Panc1 (cell line): ENCODE results near the gene E2F8. TPM values are rescaled to one million over a fixed set of nuclear protein-coding genes. Genes with fewer than 3 reads are reported as not detected.

Source experiments
- ATAC-seq: fragments of 200-7000 bp; cut with Tn5 transposase; 2 replicates; pipeline ENCODE4 v1.9.1; 2020; ENCODE audit warnings: mild to moderate bottlenecking, moderate library complexity
- BruUV-seq: library from RNA; stranded (reverse); fragments of 400-500 nt; replicated peaks from 2 replicates; lab custom pipeline; 2021; lab: Mats Ljungman, UMichigan
- CTCF ChIA-PET: fragments of 300-600 bp; sonication (Branson Sonifier 250); formaldehyde crosslinking; loops from one replicate; lab custom pipeline; 2022; ENCODE audit warnings: antibody characterized with exemption; lab: Charles Lee
- POLR2A ChIA-PET: fragments of 300-600 bp; sonication (Branson Sonifier 250); formaldehyde crosslinking; loops from one replicate; lab custom pipeline; 2022; ENCODE audit warnings: antibody characterized with exemption; lab: Charles Lee
- DNase-seq: peaks from one replicate; pipeline ENCODE4 v3.0.0-alpha.2; 2010; ENCODE audit warnings: low read depth, low spot score
- H3K27ac ChIP-seq: 2 replicates; pipeline ENCODE4 v1.5.1; 2011; ENCODE audit warnings: mild to moderate bottlenecking, low read length, inconsistent platforms
- H3K27me3 ChIP-seq: fragments of 200-500 bp; sonication (Bioruptor generic); 2 replicates; pipeline ENCODE4 v1.6.0; 2014; ENCODE audit warnings: low read length, inconsistent platforms; ENCODE audit not compliant: control insufficient read depth, insufficient read depth
- H3K36me3 ChIP-seq: fragments of 200-500 bp; sonication (Bioruptor generic); 2 replicates; pipeline ENCODE4 v1.5.1; 2014; ENCODE audit warnings: inconsistent platforms, mild to moderate bottlenecking, low read length, moderate library complexity; ENCODE audit not compliant: control insufficient read depth, insufficient read depth
- H3K4me1 ChIP-seq: 2 replicates; pipeline ENCODE4 v1.5.1; 2011; ENCODE audit warnings: inconsistent platforms, mild to moderate bottlenecking, low read length, moderate library complexity; ENCODE audit not compliant: control insufficient read depth, insufficient read depth
- H3K4me3 ChIP-seq, 2 experiments: 2 replicates each; pipeline ENCODE4 v1.5.1; 2011 to 2012; ENCODE audit warnings: low read depth in 2 of 2, low read length in 2 of 2, mild to moderate bottlenecking in 2 of 2, inconsistent platforms in 1 of 2, moderate library complexity in 1 of 2
- H3K9me3 ChIP-seq: fragments of 200-500 bp; sonication (Bioruptor generic); 2 replicates; pipeline ENCODE4 v1.5.1; 2014; ENCODE audit warnings: low read depth, mild to moderate bottlenecking, inconsistent platforms, low read length, moderate library complexity; ENCODE audit not compliant: control insufficient read depth, insufficient read depth
- CTCF ChIP-seq: fragments of 450-650 bp; IDR thresholded peaks from 2 replicates; pipeline ENCODE4 v1.5.1; 2017; ENCODE audit warnings: mild to moderate bottlenecking
- POLR2AphosphoS5 ChIP-seq: IDR thresholded peaks from 2 replicates; pipeline ENCODE4 v1.6.1; 2012; ENCODE audit warnings: mild to moderate bottlenecking, low read depth, low read length, moderate library complexity
- REST ChIP-seq, 2 experiments: IDR thresholded peaks; 2 replicates each; pipeline ENCODE4 v1.6.1; 2011 to 2012; ENCODE audit warnings: low read depth in 2 of 2, control low read depth in 1 of 2, low read length in 1 of 2, mild to moderate bottlenecking in 1 of 2, moderate library complexity in 1 of 2; ENCODE audit not compliant: insufficient read depth in 1 of 2
- SIN3A ChIP-seq: IDR thresholded peaks from 2 replicates; pipeline ENCODE4 v1.6.1; 2012; ENCODE audit warnings: low read depth, mild to moderate bottlenecking, low read length, moderate library complexity, borderline replicate concordance; ENCODE audit not compliant: insufficient read depth
- TCF7L2 ChIP-seq: IDR thresholded peaks from 2 replicates; pipeline ENCODE4 v1.6.1; 2011; ENCODE audit warnings: mild to moderate bottlenecking, low read depth, low read length, inconsistent platforms
- in situ Hi-C: cut with HindIII; loops from 2 replicates; pipeline ENCODE4 v1.10.0; 2016; ENCODE audit warnings: low sequenced_read_pairs, low pct_unique_long_range_greater_than_20kb
- intact Hi-C: fragments of 100-400 bp; cut with micrococcal nuclease; formaldehyde crosslinking; loops from one replicate; pipeline ENCODE4 v1.10.0; 2022; ENCODE audit not compliant: unreplicated experiment
- total RNA-seq: library from RNA; stranded (reverse); gene quantifications from one replicate; pipeline ENCODE4 v1.2.1, GENCODE V29; 2021; ENCODE audit not compliant: unreplicated experiment

The E2F8 gene
- total RNA-seq, 1 experiment from 2014 or later, result 14.2 TPM

- no peaks in the 10 kb centered on the region for H3K36me3 ChIP-seq
- BruUV-seq, result no TSS peak
- 0 out of 2 replicates have a peak, but pooled peaks cover 6% of the 10 kb centered on the region for H3K4me1 ChIP-seq
- ChIA-PET CTCF (no interaction called here), POLR2A (no interaction called here)
- no peaks in the 10 kb centered on the region for H3K27me3 ChIP-seq
- H3K9me3 ChIP-seq, result no peaks in the 10 kb centered on the region
- H3K27ac ChIP-seq, result peak overlapping the region; percentile 59; the same call in 1 of the 2 replicates
- H3K4me3 ChIP-seq, result 0 out of 4 replicates have a peak overlapping the region, but pooled peaks of 1 of the 2 experiments have one; percentile 8
- DNase-seq, result no peak
- in situ Hi-C loops, result no loop called here
- peak; percentile 86 for ATAC-seq
- TF ChIP-seq TCF7L2, result peak; percentile 43; the same call in 1 of the 2 replicates
- TF ChIP-seq POLR2AphosphoS5, result peak; percentile 32; the same call in 1 of the 2 replicates
- no peak for TF ChIP-seq CTCF
- intact Hi-C loops, result no loop called here
Observed at GRCh38 chr11:19200410-19201201, 40.1 kb downstream of the E2F8 start.

DNA sequence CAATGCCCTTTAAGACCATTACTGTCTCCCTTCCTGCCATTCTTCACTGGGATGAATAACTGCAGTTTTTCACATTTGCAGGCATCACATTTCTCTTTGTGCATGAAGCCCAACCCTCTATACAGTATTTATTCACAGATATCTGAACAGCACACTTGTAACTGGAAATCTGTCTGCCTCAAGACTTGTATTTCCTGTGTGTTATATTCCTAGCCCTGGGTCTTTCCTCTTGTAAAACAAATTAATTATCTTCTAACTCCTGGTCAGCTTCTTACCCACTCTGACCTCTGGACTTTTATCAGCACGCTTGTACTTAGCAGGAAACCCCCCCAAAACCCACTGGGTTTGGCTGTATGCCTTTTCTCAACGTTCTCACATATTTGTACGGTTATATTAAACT is 41.0 kb downstream of the E2F8 start:
- DNase-seq, result no peak
- ChIA-PET CTCF (no interaction called here), POLR2A (no interaction called here)
- in situ Hi-C loops, result no loop called here
- no peaks in the 10 kb centered on the region for H3K27me3 ChIP-seq
- TF ChIP-seq TCF7L2 (no peak), REST (IDR thresholded peaks at IDR 0.05; ENCODE audit: insufficient read depth in 1 of 2, low read depth in 2 of 2, low read length in 1 of 2) (no peak), CTCF (no peak), SIN3A (no peak), POLR2AphosphoS5 (no peak)
- no peak overlapping the region for H3K4me3 ChIP-seq
- peak overlapping the region; percentile 49; the same call in 1 of the 2 replicates for H3K27ac ChIP-seq
- 0 out of 2 replicates have a peak, but pooled peaks cover 6% of the 10 kb centered on the region for H3K4me1 ChIP-seq
- H3K36me3 ChIP-seq, result no peaks in the 10 kb centered on the region
- no TSS peak for BruUV-seq
- ATAC-seq, result peak; percentile 42; the same call in 1 of the 2 replicates
- intact Hi-C loops, result no loop called here
- H3K9me3 ChIP-seq, result no peaks in the 10 kb centered on the region
